H1 (cell line): Measurements from ENCODE around the gene TXNDC2. TPM values are rescaled to one million over a fixed set of nuclear protein-coding genes. Genes with fewer than 3 reads are reported as not detected.

Experiments used
- CTCF ChIA-PET: fragments of 300-600 bp; sonication (Branson Sonifier 250); formaldehyde crosslinking; loops from one replicate; lab custom pipeline; 2021; ENCODE audit not compliant: partially characterized antibody; lab: Charles Lee
- POLR2A ChIA-PET: fragments of 300-600 bp; sonication (Branson Sonifier 250); formaldehyde crosslinking; loops from one replicate; lab custom pipeline; 2021; ENCODE audit warnings: inconsistent platforms; ENCODE audit not compliant: partially characterized antibody; lab: Charles Lee
- DNase-seq, 2 experiments: peaks; one replicate each; pipeline versions ENCODE4 v3.0.0 to v3.0.0-alpha.2; 2010 to 2022; ENCODE audit warnings: low spot score in 2 of 2, low read depth in 1 of 2, mixed read lengths in 1 of 2
- FAIRE-seq: peaks from 2 replicates; lab custom pipeline; 2011; peaks lifted over from hg19 to GRCh38; lab: Jason Lieb, UNC
- H2AFZ ChIP-seq: 2 replicates; pipeline ENCODE4 v1.8.1; 2012; ENCODE audit warnings: low read length, inconsistent platforms
- H2AK5ac ChIP-seq: 2 replicates; pipeline ENCODE4 v1.6.1; 2013; ENCODE audit warnings: low read depth, low read length
- H2BK120ac ChIP-seq: replicated peaks from 2 replicates; pipeline ENCODE3; 2013; ENCODE audit warnings: low read depth, low read length, inconsistent platforms
- H2BK12ac ChIP-seq: 2 replicates; pipeline ENCODE4 v1.6.1; 2013; ENCODE audit warnings: low read depth, low read length
- H2BK15ac ChIP-seq: 2 replicates; pipeline ENCODE4 v1.6.1; 2013; ENCODE audit warnings: low read length
- H2BK20ac ChIP-seq: 2 replicates; pipeline ENCODE4 v1.6.1; 2013; ENCODE audit warnings: low read length
- H2BK5ac ChIP-seq: 2 replicates; pipeline ENCODE4 v1.6.1; 2013; ENCODE audit warnings: low read depth, low read length
- H3K14ac ChIP-seq: 2 replicates; pipeline ENCODE4 v1.6.1; 2013; ENCODE audit warnings: inconsistent platforms; ENCODE audit not compliant: insufficient read length
- H3K18ac ChIP-seq: 2 replicates; pipeline ENCODE4 v1.6.1; 2013; ENCODE audit warnings: low read length; ENCODE audit errors: extremely low read depth
- H3K23ac ChIP-seq: 2 replicates; pipeline ENCODE4 v1.6.1; 2013; ENCODE audit warnings: inconsistent platforms; ENCODE audit not compliant: insufficient read length
- H3K23me2 ChIP-seq: 2 replicates; pipeline ENCODE4 v1.6.1; 2013; ENCODE audit warnings: low read depth, low read length
- H3K27ac ChIP-seq: 2 replicates; pipeline ENCODE4 v1.6.1; 2011; ENCODE audit warnings: low read depth, low read length, inconsistent platforms
- H3K27me3 ChIP-seq, 4 experiments: replicated peaks in 1 of 4; 1 replicate in 1 of 4; 2 replicates in 3 of 4; pipeline versions ENCODE4 v1.6.1 to v1.8.1; 2011 to 2013; ENCODE audit warnings: low read length in 3 of 4, mild to moderate bottlenecking in 3 of 4, inconsistent platforms in 2 of 4, mixed read lengths in 2 of 4, moderate library complexity in 1 of 4; ENCODE audit not compliant: control insufficient read depth in 3 of 4, insufficient read depth in 3 of 4; ENCODE audit errors: extremely low read depth in 1 of 4
- H3K36me3 ChIP-seq, 4 experiments: 2 replicates each; pipeline versions ENCODE4 v1.6.1 to v1.8.1; 2011 to 2013; ENCODE audit warnings: mild to moderate bottlenecking in 4 of 4, low read length in 3 of 4, moderate library complexity in 2 of 4, control low read depth in 1 of 4, inconsistent platforms in 1 of 4; ENCODE audit not compliant: insufficient read depth in 4 of 4, control insufficient read depth in 2 of 4
- H3K4ac ChIP-seq: replicated peaks from 2 replicates; pipeline ENCODE3; 2013; ENCODE audit warnings: low read length, low read depth, mixed read lengths, inconsistent platforms; ENCODE audit not compliant: insufficient read length
- H3K4me1 ChIP-seq, 4 experiments: replicated peaks in 1 of 4; 1 replicate in 1 of 4; 2 replicates in 3 of 4; pipeline versions ENCODE4 v1.6.1 to v1.8.1; 2011 to 2013; ENCODE audit warnings: low read length in 3 of 4, inconsistent platforms in 2 of 4, mixed read lengths in 1 of 4; ENCODE audit not compliant: insufficient read depth in 4 of 4, control insufficient read depth in 3 of 4
- H3K4me2 ChIP-seq, 2 experiments: 2 replicates each; pipeline versions ENCODE4 v1.6.1 to v1.8.1; 2011 to 2013; ENCODE audit warnings: low read depth in 2 of 2, low read length in 2 of 2, control low read depth in 1 of 2, inconsistent platforms in 1 of 2, mild to moderate bottlenecking in 1 of 2; ENCODE audit not compliant: insufficient read depth in 1 of 2
- H3K4me3 ChIP-seq, 4 experiments: fragments of 200-600, 300-600 bp in 1 of 4; sonication (generic), shearing (Covaris generic), sonication (Bioruptor Twin) in 1 of 4; 2 replicates each; pipeline versions ENCODE4 v1.5.1 to v1.8.1; 2011 to 2016; ENCODE audit warnings: low read length in 4 of 4, low read depth in 3 of 4, control low read depth in 2 of 4, inconsistent platforms in 2 of 4, mild to moderate bottlenecking in 2 of 4, mixed read lengths in 1 of 4, moderate library complexity in 1 of 4; ENCODE audit not compliant: insufficient read depth in 2 of 4; ENCODE audit errors: extremely low read depth in 1 of 4
- H3K56ac ChIP-seq: replicated peaks from 2 replicates; pipeline ENCODE3; 2013; ENCODE audit warnings: low read depth, mild to moderate bottlenecking, mixed read lengths, low read length, inconsistent platforms; ENCODE audit not compliant: insufficient read length
- H3K79me1 ChIP-seq: 2 replicates; pipeline ENCODE4 v1.6.1; 2013; ENCODE audit warnings: low read depth, low read length, control low read depth
- H3K79me2 ChIP-seq, 2 experiments: 2 replicates each; pipeline versions ENCODE4 v1.6.1 to v1.8.1; 2012 to 2013; ENCODE audit warnings: low read length in 2 of 2, mild to moderate bottlenecking in 2 of 2, inconsistent platforms in 1 of 2; ENCODE audit not compliant: insufficient read depth in 2 of 2, control insufficient read depth in 1 of 2
- H3K9ac ChIP-seq, 4 experiments: replicated peaks in 1 of 4; 1 replicate in 1 of 4; 2 replicates in 3 of 4; pipeline versions ENCODE4 v1.6.1 to v1.8.1; 2011 to 2013; ENCODE audit warnings: low read depth in 3 of 4, low read length in 3 of 4, control low read depth in 2 of 4, mild to moderate bottlenecking in 2 of 4, moderate library complexity in 2 of 4, inconsistent platforms in 1 of 4; ENCODE audit errors: extremely low read depth in 1 of 4
- H3K9me3 ChIP-seq, 2 experiments: 2 replicates each; pipeline versions ENCODE4 v1.6.1 to v1.8.1; 2012 to 2013; ENCODE audit warnings: mild to moderate bottlenecking in 2 of 2, moderate library complexity in 2 of 2, control low read depth in 1 of 2, inconsistent platforms in 1 of 2, low read depth in 1 of 2, low read length in 1 of 2, mixed read lengths in 1 of 2; ENCODE audit not compliant: insufficient read depth in 2 of 2
- H4K20me1 ChIP-seq, 2 experiments: replicated peaks in 1 of 2; 2 replicates each; pipeline versions ENCODE3 to v1.8.1; 2011 to 2013; ENCODE audit warnings: inconsistent platforms in 2 of 2, low read length in 2 of 2, mild to moderate bottlenecking in 1 of 2; ENCODE audit not compliant: insufficient read depth in 2 of 2, control insufficient read depth in 1 of 2
- H4K5ac ChIP-seq: 2 replicates; pipeline ENCODE4 v1.6.1; 2013; ENCODE audit warnings: low read length, low read depth, mixed read lengths, inconsistent platforms; ENCODE audit not compliant: insufficient read length
- H4K8ac ChIP-seq: 2 replicates; pipeline ENCODE4 v1.8.0; 2013; ENCODE audit warnings: mild to moderate bottlenecking, moderate library complexity, low read length, inconsistent platforms; ENCODE audit not compliant: insufficient read depth; ENCODE audit errors: extremely low read depth
- H4K91ac ChIP-seq: replicated peaks from 2 replicates; pipeline ENCODE3; 2013; ENCODE audit warnings: low read length, mixed read lengths, inconsistent platforms; ENCODE audit not compliant: insufficient read length
- ATF3 ChIP-seq: IDR thresholded peaks from 2 replicates; pipeline ENCODE4 v1.6.1; 2011; ENCODE audit warnings: low read depth, mild to moderate bottlenecking, low read length; ENCODE audit not compliant: insufficient read depth
- BACH1 ChIP-seq: IDR thresholded peaks from 2 replicates; pipeline ENCODE4 v1.6.1; 2012; ENCODE audit warnings: low read length, improper control_type of control experiment
- CBX8 ChIP-seq: fragments of 300-800, 300-1000 bp; sonication (generic); IDR thresholded peaks from 2 replicates; pipeline ENCODE4 v1.7.1; 2016; ENCODE audit warnings: low read depth, low read length, borderline replicate concordance
- EP300 ChIP-seq, 2 experiments: IDR thresholded peaks; 1 replicate in 1 of 2; 2 replicates in 1 of 2; pipeline ENCODE4 v1.6.1; 2011 to 2012; ENCODE audit warnings: low read depth in 2 of 2, low read length in 2 of 2, mild to moderate bottlenecking in 2 of 2, borderline replicate concordance in 1 of 2, inconsistent platforms in 1 of 2, moderate library complexity in 1 of 2
- FOSL1 ChIP-seq: IDR thresholded peaks from 2 replicates; pipeline ENCODE4 v1.6.1; 2011; ENCODE audit warnings: mild to moderate bottlenecking, low read depth, low read length, moderate library complexity; ENCODE audit not compliant: insufficient read depth
- GABPA ChIP-seq: IDR thresholded peaks from 2 replicates; pipeline ENCODE4 v1.6.1; 2011; ENCODE audit warnings: mild to moderate bottlenecking, low read length, moderate library complexity, borderline replicate concordance; ENCODE audit not compliant: insufficient read depth
- HDAC6 ChIP-seq: IDR thresholded peaks from one replicate; pipeline ENCODE4 v1.7.1; 2012; ENCODE audit warnings: low read depth, mild to moderate bottlenecking, inconsistent platforms, low read length, moderate library complexity
- KDM1A ChIP-seq: fragments of 200-600, 300-600 bp; sonication (generic); IDR thresholded peaks from 2 replicates; pipeline ENCODE4 v1.7.1; 2016; ENCODE audit warnings: mild to moderate bottlenecking, low read length, borderline replicate concordance
- MAX ChIP-seq: IDR thresholded peaks from 2 replicates; pipeline ENCODE4 v1.6.1; 2012; ENCODE audit warnings: inconsistent platforms
- RXRA ChIP-seq: IDR thresholded peaks from 2 replicates; pipeline ENCODE4 v1.6.1; 2011; ENCODE audit warnings: low read depth, mild to moderate bottlenecking, low read length, moderate library complexity; ENCODE audit not compliant: insufficient read depth
- SRF ChIP-seq: IDR thresholded peaks from 2 replicates; pipeline ENCODE4 v1.6.1; 2011; ENCODE audit warnings: mild to moderate bottlenecking, low read depth, low read length, moderate library complexity
- TAF7 ChIP-seq: optimal IDR thresholded peaks from 2 replicates; pipeline ENCODE3; 2011; ENCODE audit warnings: low read depth, mild to moderate bottlenecking, inconsistent platforms, low read length, moderate library complexity, borderline replicate concordance
- TCF12 ChIP-seq: IDR thresholded peaks from 2 replicates; pipeline ENCODE4 v1.6.1; 2011; ENCODE audit warnings: low read depth, mild to moderate bottlenecking, low read length
- WGBS, 2 experiments: shearing (Covaris generic) in 1 of 2; methylation state at CpG; one replicate each; pipeline versions ENCODE4 v1.1.6 to v1.1.7; 2013 to 2015; ENCODE audit warnings: low lambda C conversion rate in 2 of 2, mixed read lengths in 2 of 2, inconsistent platforms in 1 of 2, low coverage in 1 of 2, missing lambda C conversion rate in 1 of 2; ENCODE audit not compliant: insufficient replicate concordance in 2 of 2, insufficient coverage in 1 of 2, insufficient read length in 1 of 2; ENCODE audit errors: extremely low coverage in 1 of 2, missing lambda C conversion rate in 1 of 2; 5-methylcytosine and 5-hydroxymethylcytosine counted together
- polyA plus RNA-seq, 7 experiments: library from polyadenylated mRNA; depleted of rRNA in 3 of 7; stranded (reverse) in 5 of 7; unstranded in 2 of 7; fragments of >200 nt in 5 of 7; fragments of 200-250 nt in 2 of 7; gene quantifications; 1 replicate in 5 of 7; 2 replicates in 1 of 7; 4 replicates in 1 of 7; pipeline versions ENCODE4 v1.2.1 to v1.2.3, GENCODE V29; 2011 to 2013; ENCODE audit warnings: missing spikeins in 2 of 7, mixed read lengths in 2 of 7
- total RNA-seq: library from RNA; stranded (reverse); fragmentation: NEBNext Ultra II Directional; extraction: Animal tissue kit (Norgen Biotek cat#: 25700); gene quantifications from 2 replicates; pipeline ENCODE4 v1.2.1, GENCODE V29; 2021

The TXNDC2 gene
- total and polyA plus RNA-seq, 2 of the 8 experiments (the other 6 are each of a cell fraction or from before 2014, with no cell fraction given), result 0.09 TPM; not detected in 1

- H3K56ac ChIP-seq, result no peak overlapping the region
- no peak overlapping the region for H3K14ac ChIP-seq
- no peak overlapping the region for H2BK12ac ChIP-seq
- H3K27ac ChIP-seq, result no peak overlapping the region
- H2BK20ac ChIP-seq, result no peak overlapping the region
- H2BK15ac ChIP-seq, result no peak overlapping the region
- no peak overlapping the region for H3K18ac ChIP-seq
- ChIA-PET POLR2A (interaction anchor here (1.0 kb wide), 2 partner anchors 11 to 49 kb away, joined by 3 read pairs; no protein-coding TSS in a partner anchor), CTCF (interaction anchor here (0.7 to 1.0 kb wide), 2 partner anchors 10 to 11 kb away, joined by 3 read pairs; no protein-coding TSS in a partner anchor)
- no peak overlapping the region for H3K4ac ChIP-seq
- no peaks in the 10 kb centered on the region for H3K36me3 ChIP-seq
- H3K9me3 ChIP-seq, result no peaks in the 10 kb centered on the region
- no peak for DNase-seq
- H4K5ac ChIP-seq, result no peak overlapping the region
- H3K23me2 ChIP-seq, result no peaks in the 10 kb centered on the region; the same call in 1 of the 2 replicates
- H2AFZ ChIP-seq, result no peak overlapping the region
- 95% methylated on average over 5 of the region's 5 CpGs; no CpG with 5 or more reads in 1 of the 2 experiments for WGBS, 2 experiments
- H3K4me2 ChIP-seq, result no peak overlapping the region
- H2AK5ac ChIP-seq, result no peak overlapping the region
- no peaks in the 10 kb centered on the region for H3K79me2 ChIP-seq
- H3K27me3 ChIP-seq, result no peaks in the 10 kb centered on the region
- H2BK5ac ChIP-seq, result no peak overlapping the region; the same call in 1 of the 2 replicates
- FAIRE-seq, result no peak
- no peak overlapping the region for H4K8ac ChIP-seq
- H3K9ac ChIP-seq, result no peak overlapping the region
- peaks cover 0 to 6% (median 0%) of the 10 kb centered on the region in 4 experiments; a peak in 2 of 7 replicates for H3K4me1 ChIP-seq
- no peaks in the 10 kb centered on the region for H3K79me1 ChIP-seq
- no peaks in the 10 kb centered on the region for H4K20me1 ChIP-seq
- no peak overlapping the region for H4K91ac ChIP-seq
- no peak overlapping the region for H3K23ac ChIP-seq
- no peak overlapping the region for H2BK120ac ChIP-seq
- no peak overlapping the region for H3K4me3 ChIP-seq
- TF ChIP-seq ATF3, result no peak
- TF ChIP-seq HDAC6, result no peak
- no peak for TF ChIP-seq CBX8
- no peak for TF ChIP-seq TCF12
- TF ChIP-seq GABPA, result no peak
- no peak for TF ChIP-seq EP300 (IDR thresholded peaks at IDR 0.05; ENCODE audit: borderline replicate concordance in 1 of 2, low read depth in 2 of 2, low read length in 2 of 2)
- TF ChIP-seq KDM1A, result no peak
- TF ChIP-seq FOSL1, result no peak
- TF ChIP-seq TAF7, result no peak
- no peak for TF ChIP-seq RXRA
- no peak for TF ChIP-seq BACH1
- no peak for TF ChIP-seq SRF
- TF ChIP-seq MAX, result no peak
These were observed 27.1 kb upstream of the TXNDC2 start for GRCh38 chr18:9858642-9859041.
